Left ventricle myocardium inferior (tissue), 1 donor: ENCODE data around the gene RHBDF2. TPM values are rescaled to one million over a fixed set of nuclear protein-coding genes. Genes with fewer than 3 reads are reported as not detected.

ENCODE experiments used
- DNase-seq: peaks from one replicate; pipeline ENCODE4 v3.0.0-alpha.2; 2020
- H3K27ac ChIP-seq: fragments of 200-600 bp; replicated peaks from 2 replicates; pipeline ENCODE4 v1.8.0; 2021
- H3K27me3 ChIP-seq: fragments of 200-600 bp; 2 replicates; pipeline ENCODE4 v1.8.0; 2021; ENCODE audit warnings: low read depth
- H3K36me3 ChIP-seq: fragments of 200-600 bp; 2 replicates; pipeline ENCODE4 v1.8.0; 2021
- H3K4me1 ChIP-seq: fragments of 200-600 bp; 2 replicates; pipeline ENCODE4 v1.8.0; 2021
- H3K4me3 ChIP-seq: fragments of 200-600 bp; 2 replicates; pipeline ENCODE4 v1.8.0; 2021; ENCODE audit warnings: mild to moderate bottlenecking, moderate library complexity
- H3K9me3 ChIP-seq: fragments of 200-600 bp; replicated peaks from 2 replicates; pipeline ENCODE4 v1.8.0; 2021
- CTCF ChIP-seq: fragments of 200-600 bp; IDR thresholded peaks from 2 replicates; pipeline ENCODE4 v1.8.0; 2021; ENCODE audit warnings: antibody characterized with exemption, mild to moderate bottlenecking, borderline replicate concordance
- intact Hi-C: fragments of 100-400 bp; cut with micrococcal nuclease; formaldehyde crosslinking; loops from one replicate; pipeline ENCODE4 v1.11.0; 2022
- total RNA-seq: library from RNA; stranded (reverse); fragmentation: NEBNext Ultra II Directional; extraction: Animal tissue kit (Norgen Biotek cat#: 25700); gene quantifications from one replicate; pipeline ENCODE4 v1.2.1, GENCODE V29; 2021
- donor health status: DM: no; HTN: yes; CAD: no; lungs with severe emphysema.

Gene RHBDF2
- total RNA-seq, 1 donor from 2014 or later: 13.8 TPM

- intact Hi-C loops: no loop called here
- DNase-seq: no peak
- no peaks in the 10 kb centered on the region for H3K36me3 ChIP-seq
- no peak for TF ChIP-seq CTCF
- H3K9me3 ChIP-seq: no peaks in the 10 kb centered on the region
- H3K4me1 ChIP-seq: peaks cover 95% of the 10 kb centered on the region
- H3K27ac ChIP-seq: peak overlapping the region; percentile 54
- no peak overlapping the region for H3K4me3 ChIP-seq
- H3K27me3 ChIP-seq: no peaks in the 10 kb centered on the region
These were observed 61.8 kb downstream of the RHBDF2 start for GRCh38 chr17:76439314-76439928.

- peaks cover 95% of the 10 kb centered on the region for H3K4me1 ChIP-seq
- no peak for DNase-seq
- no peak overlapping the region for H3K4me3 ChIP-seq
- H3K27me3 ChIP-seq: no peaks in the 10 kb centered on the region
- intact Hi-C loops: no loop called here
- no peaks in the 10 kb centered on the region for H3K36me3 ChIP-seq
- peak overlapping the region; percentile 54 for H3K27ac ChIP-seq
- no peaks in the 10 kb centered on the region for H3K9me3 ChIP-seq
- TF ChIP-seq CTCF: no peak
These were observed 62.3 kb downstream of the RHBDF2 start for GRCh38 chr17:76438906-76439305.

DNA sequence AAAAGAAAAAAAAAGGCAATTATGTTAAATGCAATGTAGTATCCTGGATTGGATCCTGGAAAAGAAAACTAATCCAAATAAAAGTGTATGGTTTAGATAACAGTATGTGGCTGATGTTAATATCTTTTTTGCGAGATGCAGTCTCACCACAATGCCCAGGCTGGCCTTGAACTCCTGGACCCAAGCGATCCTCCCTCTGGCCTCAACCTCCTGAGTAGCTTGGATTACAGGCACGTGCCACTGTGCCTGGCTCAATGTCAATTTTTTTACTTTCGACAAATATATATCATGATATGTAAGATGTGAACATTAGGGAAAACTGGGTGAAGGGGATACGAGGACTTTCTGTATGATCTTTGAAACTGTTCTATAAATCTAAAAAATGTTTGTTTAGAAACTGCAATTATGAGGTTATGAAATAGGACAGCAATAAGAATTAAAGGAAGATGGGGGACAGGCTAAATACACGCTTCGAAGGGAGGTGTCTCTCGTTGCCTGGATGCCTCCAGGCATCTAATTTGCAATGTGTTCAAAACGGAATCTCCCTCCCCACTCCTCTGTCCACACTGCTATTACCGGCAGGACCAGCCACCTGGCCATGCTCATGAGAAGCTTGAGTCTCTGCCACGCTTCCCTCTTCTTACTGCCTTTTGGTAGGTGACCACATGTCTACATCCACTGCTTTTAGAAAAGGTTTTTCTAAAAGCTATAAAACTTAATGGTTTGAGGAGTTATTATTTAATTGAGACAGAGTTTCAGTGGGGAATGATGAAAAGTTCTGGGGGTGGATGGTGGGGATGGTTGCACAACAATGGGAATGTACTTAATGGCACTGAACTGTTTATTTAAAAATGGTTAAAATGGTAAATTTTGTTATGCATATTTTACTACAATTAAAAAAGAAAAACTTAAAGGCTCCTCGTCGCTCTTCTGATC lies 63.5 kb downstream of the RHBDF2 start:
- Histone ChIP-seq H3K27me3 (no peaks in the 10 kb centered on the region), H3K9me3 (no peaks in the 10 kb centered on the region), H3K27ac (no peak overlapping the region), H3K36me3 (no peaks in the 10 kb centered on the region), H3K4me3 (no peak overlapping the region), H3K4me1 (peaks cover 85% of the 10 kb centered on the region)
- intact Hi-C loops: no loop called here
- no peak for TF ChIP-seq CTCF
- DNase-seq: no peak

- no peaks in the 10 kb centered on the region for H3K36me3 ChIP-seq
- H3K4me1 ChIP-seq: peaks cover 83% of the 10 kb centered on the region
- DNase-seq: no peak
- H3K27me3 ChIP-seq: no peaks in the 10 kb centered on the region
- H3K9me3 ChIP-seq: no peaks in the 10 kb centered on the region
- intact Hi-C loops: no loop called here
- TF ChIP-seq CTCF: no peak
- peak overlapping the region; percentile 41 for H3K27ac ChIP-seq
- H3K4me3 ChIP-seq: no peak overlapping the region
These were observed 65.5 kb downstream of the RHBDF2 start for GRCh38 chr17:76435751-76436150.

DNA sequence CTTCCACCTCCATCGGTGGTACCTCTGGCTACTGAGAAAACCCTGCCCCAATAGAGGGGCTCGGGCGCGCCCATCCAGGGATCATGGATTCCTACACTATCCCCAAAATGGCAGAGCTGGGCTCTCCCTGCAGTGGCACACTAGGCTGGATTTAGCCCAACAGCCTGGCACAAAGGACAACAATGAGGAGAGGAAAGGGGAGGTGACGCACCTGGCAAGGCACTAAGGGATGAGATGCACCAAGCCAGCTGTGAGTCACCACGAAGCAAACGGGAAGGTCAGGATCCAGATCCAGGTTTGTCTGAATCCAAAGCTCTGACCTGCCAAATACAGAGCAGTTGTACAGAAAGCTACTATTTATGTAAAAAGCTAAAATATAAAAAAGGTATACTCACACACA lies 66.4 kb downstream of the RHBDF2 start:
- Histone ChIP-seq H3K27me3 (no peaks in the 10 kb centered on the region), H3K9me3 (no peaks in the 10 kb centered on the region), H3K4me3 (no peak overlapping the region), H3K36me3 (no peaks in the 10 kb centered on the region), H3K4me1 (peaks cover 83% of the 10 kb centered on the region), H3K27ac (no peak overlapping the region)
- no peak for DNase-seq
- intact Hi-C loops: no loop called here
- TF ChIP-seq CTCF: no peak
